GM19452 (cell line): ENCODE results near the gene MORC1.
A peak's percentile ranks its signal among the peaks of the same experiment; 100 is the strongest.

Source experiments
- ATAC-seq: cut with Tn5 transposase; IDR thresholded peaks from one replicate; pipeline ENCODE4 v1.9.1; 2021; ENCODE audit not compliant: unreplicated experiment

Gene MORC1

DNA sequence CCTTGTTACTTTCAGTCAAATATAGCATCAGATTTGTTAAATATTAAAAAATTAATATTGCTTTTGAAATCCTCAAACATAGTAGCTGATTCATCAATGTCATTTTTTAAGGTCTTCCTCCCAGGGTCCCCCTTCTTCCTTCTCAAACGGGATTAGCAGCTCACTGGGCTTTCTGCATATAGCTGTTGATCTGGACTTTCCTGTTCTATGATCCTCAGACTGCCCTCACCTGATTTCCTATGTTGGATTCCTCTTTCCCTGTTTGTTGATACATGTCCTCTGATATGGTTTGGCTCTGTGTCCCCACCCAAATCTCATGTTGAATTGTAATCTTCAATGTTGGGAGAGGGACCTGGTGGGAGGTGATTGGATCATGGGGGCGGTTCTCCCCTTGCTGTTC, 170.1 kb downstream of the MORC1 start:
- ATAC-seq: no peak

GRCh38 chr3:108946292-108947285, 171.3 kb downstream of the MORC1 start:
- no peak for ATAC-seq

GRCh38 chr3:108940568-108941263, 177.2 kb downstream of the MORC1 start:
- no peak for ATAC-seq

DNA sequence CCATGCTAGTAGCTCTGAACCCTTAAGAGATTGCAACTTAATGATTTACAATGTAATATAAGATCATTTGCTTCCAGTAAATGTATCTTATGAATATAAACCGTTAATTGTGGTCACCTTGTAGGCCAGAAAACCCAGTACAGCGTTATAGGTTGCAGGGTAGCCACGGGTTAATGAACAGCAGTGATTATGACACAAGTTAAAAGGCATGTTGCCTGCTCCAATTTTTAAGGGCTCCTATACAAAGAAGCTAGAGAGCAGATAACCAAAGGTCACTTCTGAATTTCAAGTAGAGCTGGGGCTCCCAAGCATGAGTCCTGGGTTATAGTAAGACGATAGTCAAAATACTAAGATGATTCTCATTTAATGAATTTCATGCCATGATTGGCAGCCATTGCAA, 177.8 kb downstream of the MORC1 start:
- ATAC-seq: no peak

DNA sequence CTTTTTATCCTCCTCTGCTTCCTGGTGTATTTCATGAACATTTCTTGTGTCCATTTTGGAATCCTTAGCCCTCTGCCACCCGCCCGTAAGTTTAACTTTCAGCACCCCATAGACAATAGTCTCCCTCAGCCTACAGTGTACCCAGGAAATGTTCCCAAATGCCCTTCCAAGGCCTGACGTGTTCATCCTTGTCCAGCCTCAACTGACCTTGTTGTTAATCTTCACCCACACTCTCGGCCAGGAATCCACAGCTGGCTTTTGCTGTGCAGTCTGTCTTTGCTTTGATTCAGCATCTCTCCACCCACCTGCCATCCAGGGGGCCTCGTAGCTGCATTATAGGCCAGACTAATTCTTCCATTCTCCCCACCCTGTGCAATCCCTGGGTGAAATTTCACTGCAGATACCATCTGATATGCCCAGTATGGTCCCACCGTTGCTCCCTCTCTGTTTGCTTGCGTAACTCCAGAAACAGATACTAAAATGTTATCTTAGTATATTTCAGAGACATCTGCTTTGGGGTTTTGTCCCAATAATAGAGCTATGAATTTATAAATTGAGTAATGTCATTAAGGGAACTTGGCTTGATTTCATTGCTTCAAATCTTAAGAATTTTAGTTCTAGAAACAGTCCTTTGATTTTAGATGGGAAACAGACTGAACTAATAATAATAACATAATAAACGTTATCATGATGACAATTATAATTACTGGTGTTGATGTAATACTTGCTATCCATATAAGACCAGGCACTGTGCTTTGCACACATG, 180.8 kb downstream of the MORC1 start:
- no peak for ATAC-seq

DNA sequence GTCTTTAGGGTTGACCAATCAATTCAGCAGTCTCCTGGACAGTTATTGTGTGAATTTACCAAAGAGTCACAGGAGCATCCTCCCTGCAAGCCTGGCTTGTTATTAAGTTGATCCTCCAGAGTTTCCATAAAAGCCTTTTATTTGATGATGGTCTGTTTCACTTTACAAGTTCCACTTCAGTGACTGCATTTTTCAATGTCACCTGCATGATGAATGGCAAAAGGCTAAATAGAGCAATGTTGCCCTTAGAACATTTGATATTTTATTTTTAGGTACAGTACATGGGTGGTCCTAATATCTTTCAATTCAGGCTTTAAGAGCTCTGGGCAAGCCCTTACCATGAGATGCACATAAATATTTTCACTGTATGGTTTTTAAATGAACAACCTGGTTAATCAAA, 186.9 kb downstream of the MORC1 start:
- ATAC-seq: no peak

DNA sequence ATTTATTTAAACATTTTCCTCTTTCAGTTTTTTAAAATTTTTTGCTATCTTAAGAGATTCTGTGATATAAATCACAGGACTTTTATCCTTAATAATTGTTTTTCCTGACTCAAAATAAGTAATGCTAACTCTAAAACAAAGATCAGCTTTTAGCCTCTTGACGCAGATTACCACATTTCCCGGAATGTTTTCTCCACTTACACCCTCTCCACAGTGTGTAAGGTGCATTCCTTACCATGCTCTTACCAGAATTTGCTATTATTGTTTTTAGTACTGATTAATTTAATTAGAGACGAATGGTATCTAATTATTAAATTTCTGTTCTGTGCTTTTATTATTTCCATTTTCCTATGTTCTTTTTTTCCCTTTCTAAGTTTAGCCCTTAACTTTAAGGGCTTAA, 199.1 kb downstream of the MORC1 start:
- no peak for ATAC-seq

- peak; percentile 89 for ATAC-seq
Measured at GRCh38 chr3:108914774-108915641, 202.9 kb downstream of the MORC1 start.

- no peak for ATAC-seq
Measured at GRCh38 chr3:108909799-108910198, 208.1 kb downstream of the MORC1 start.
